ENCODE data around the gene SNTG2.

DNA sequence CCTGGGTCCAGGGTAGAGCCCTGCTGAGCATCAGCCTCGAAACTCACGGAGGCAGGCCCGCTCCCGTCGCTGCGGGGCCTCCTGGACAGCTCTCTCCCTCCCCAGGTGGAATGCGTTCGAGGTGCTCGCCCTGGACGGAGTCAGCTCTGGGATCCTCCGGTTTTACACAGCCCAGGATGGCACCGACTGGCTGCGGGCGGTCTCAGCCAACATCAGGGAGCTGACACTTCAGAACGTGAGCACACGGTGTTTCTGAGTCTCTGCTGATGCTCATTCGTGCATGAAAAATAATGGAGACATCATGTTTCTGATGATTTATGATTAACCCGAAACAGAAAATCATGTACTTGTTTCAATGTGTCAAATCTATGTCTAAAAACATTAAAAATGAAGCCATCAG, 287.1 kb downstream of the SNTG2 start:
- no peak for TF ChIP-seq CTCF (conservative IDR thresholded peaks at IDR 0.05; ENCODE audit: low read length)
- TF ChIP-seq EZH2phosphoT487 (IDR thresholded peaks at IDR 0.05; ENCODE audit: borderline replicate concordance, low read depth, low read length) = no peak
